Breast epithelium (tissue), 4 donors: Measurements from ENCODE around the gene PPM1M. TPM values are rescaled to one million over a fixed set of nuclear protein-coding genes. Genes with fewer than 3 reads are reported as not detected.

Source experiments
- DNase-seq, 2 donors: peaks; one replicate each; pipeline ENCODE4 v3.0.0-alpha.2; 2019; ENCODE audit warnings: low spot score in 2 of 2
- H3K27ac ChIP-seq, 2 donors: fragments of 200-600 bp; sonication (generic) in 1 of 2; one replicate each; pipeline ENCODE4 v1.5.1; 2016 to 2019; ENCODE audit warnings: mild to moderate bottlenecking in 1 of 2
- H3K27me3 ChIP-seq, 2 donors: fragments of 200-600 bp; sonication (generic) in 1 of 2; one replicate each; pipeline versions ENCODE4 v1.5.1 to v1.6.0; 2017 to 2019; ENCODE audit warnings: control low read depth in 1 of 2, mild to moderate bottlenecking in 1 of 2
- H3K36me3 ChIP-seq: fragments of 200-600 bp; one replicate; pipeline ENCODE4 v1.5.1; 2019
- H3K4me1 ChIP-seq, 2 donors: fragments of 200-600 bp; sonication (generic); one replicate each; pipeline ENCODE4 v1.5.1; 2016 to 2019; ENCODE audit warnings: control low read depth in 1 of 2
- H3K4me3 ChIP-seq, 3 donors: fragments of 200-600 bp; sonication (generic); 1 replicate in 2 of 3; 2 replicates in 1 of 3; pipeline ENCODE4 v1.5.1; 2016 to 2019; ENCODE audit warnings: mild to moderate bottlenecking in 3 of 3, moderate library complexity in 2 of 3
- H3K9me3 ChIP-seq, 2 donors: fragments of 200-600 bp; sonication (generic) in 1 of 2; one replicate each; pipeline ENCODE4 v1.5.1; 2016 to 2019; ENCODE audit warnings: control low read depth in 1 of 2
- POLR2A ChIP-seq: fragments of 450-650 bp; IDR thresholded peaks from one replicate; pipeline ENCODE4 v1.6.1; 2016; ENCODE audit warnings: antibody characterized with exemption, mild to moderate bottlenecking, moderate library complexity
- POLR2AphosphoS5 ChIP-seq, 3 donors: sonication (generic); formaldehyde crosslinking; IDR thresholded peaks; one replicate each; pipeline ENCODE4 v1.6.1; 2017; ENCODE audit warnings: antibody characterized with exemption in 3 of 3
- intact Hi-C: fragments of 100-400 bp; cut with DNase I; formaldehyde crosslinking; loops from one replicate; pipeline ENCODE4 v1.15.1; 2023; ENCODE audit warnings: low total_unique reads
- total RNA-seq, 3 donors: library from RNA; depleted of rRNA; stranded (reverse); fragments of >200 nt; gene quantifications; one replicate each; pipeline ENCODE4 v1.1.0, GENCODE V29; 2016
- TF ChIP-seq, protein P1 (sequence below), 3 donors: fragments of 450-650 bp; IDR thresholded peaks; one replicate each; pipeline ENCODE4 v1.5.1; 2016 to 2017; ENCODE audit warnings: antibody characterized with exemption in 3 of 3, mild to moderate bottlenecking in 3 of 3, moderate library complexity in 3 of 3

Gene PPM1M
- total RNA-seq, 3 donors from 2014 or later, result 15.4 to 31.2 (median 20.2) TPM

DNA sequence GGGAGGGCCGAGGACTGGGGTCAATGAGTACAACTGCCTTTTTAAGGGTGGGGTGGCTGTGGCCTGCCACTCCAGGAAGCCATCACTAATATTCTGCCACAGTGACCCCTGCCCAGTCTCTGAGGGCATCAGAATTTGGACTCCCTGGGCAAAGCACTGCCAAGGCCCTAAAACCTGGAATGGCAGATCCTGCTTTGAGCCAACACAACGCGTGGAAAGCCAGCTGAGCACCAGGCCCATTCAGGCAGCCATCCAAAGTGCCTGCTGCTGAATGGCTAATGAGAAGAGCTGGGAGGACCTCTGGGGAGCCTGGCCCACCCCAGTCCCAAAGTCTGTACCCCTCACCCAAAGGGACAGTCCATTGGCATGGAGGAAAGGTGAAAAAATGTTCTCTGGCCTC, 11.6 kb upstream of the PPM1M start:
- Histone ChIP-seq H3K9me3 (no peaks in the 10 kb centered on the region), H3K27me3 (no peaks in the 10 kb centered on the region), H3K4me3 (no peak overlapping the region), H3K27ac (peak overlapping the region in 1 of 2 donors; percentile 8), H3K4me1 (peaks cover 13 to 15% of the 10 kb centered on the region in 2 donors), H3K36me3 (peaks cover 5% of the 10 kb centered on the region)
- DNase-seq, result no peak
- intact Hi-C loops, result loop anchor here (10.0 kb wide), 1 partner anchor 91 kb away; no protein-coding TSS in a partner anchor
- no peak for TF ChIP-seq POLR2AphosphoS5 (IDR thresholded peaks at IDR 0.05)
- TF ChIP-seq POLR2A, result no peak
- TF ChIP-seq, protein P1, sequence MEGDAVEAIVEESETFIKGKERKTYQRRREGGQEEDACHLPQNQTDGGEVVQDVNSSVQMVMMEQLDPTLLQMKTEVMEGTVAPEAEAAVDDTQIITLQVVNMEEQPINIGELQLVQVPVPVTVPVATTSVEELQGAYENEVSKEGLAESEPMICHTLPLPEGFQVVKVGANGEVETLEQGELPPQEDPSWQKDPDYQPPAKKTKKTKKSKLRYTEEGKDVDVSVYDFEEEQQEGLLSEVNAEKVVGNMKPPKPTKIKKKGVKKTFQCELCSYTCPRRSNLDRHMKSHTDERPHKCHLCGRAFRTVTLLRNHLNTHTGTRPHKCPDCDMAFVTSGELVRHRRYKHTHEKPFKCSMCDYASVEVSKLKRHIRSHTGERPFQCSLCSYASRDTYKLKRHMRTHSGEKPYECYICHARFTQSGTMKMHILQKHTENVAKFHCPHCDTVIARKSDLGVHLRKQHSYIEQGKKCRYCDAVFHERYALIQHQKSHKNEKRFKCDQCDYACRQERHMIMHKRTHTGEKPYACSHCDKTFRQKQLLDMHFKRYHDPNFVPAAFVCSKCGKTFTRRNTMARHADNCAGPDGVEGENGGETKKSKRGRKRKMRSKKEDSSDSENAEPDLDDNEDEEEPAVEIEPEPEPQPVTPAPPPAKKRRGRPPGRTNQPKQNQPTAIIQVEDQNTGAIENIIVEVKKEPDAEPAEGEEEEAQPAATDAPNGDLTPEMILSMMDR (IDR thresholded peaks at IDR 0.05), result no peak

DNA sequence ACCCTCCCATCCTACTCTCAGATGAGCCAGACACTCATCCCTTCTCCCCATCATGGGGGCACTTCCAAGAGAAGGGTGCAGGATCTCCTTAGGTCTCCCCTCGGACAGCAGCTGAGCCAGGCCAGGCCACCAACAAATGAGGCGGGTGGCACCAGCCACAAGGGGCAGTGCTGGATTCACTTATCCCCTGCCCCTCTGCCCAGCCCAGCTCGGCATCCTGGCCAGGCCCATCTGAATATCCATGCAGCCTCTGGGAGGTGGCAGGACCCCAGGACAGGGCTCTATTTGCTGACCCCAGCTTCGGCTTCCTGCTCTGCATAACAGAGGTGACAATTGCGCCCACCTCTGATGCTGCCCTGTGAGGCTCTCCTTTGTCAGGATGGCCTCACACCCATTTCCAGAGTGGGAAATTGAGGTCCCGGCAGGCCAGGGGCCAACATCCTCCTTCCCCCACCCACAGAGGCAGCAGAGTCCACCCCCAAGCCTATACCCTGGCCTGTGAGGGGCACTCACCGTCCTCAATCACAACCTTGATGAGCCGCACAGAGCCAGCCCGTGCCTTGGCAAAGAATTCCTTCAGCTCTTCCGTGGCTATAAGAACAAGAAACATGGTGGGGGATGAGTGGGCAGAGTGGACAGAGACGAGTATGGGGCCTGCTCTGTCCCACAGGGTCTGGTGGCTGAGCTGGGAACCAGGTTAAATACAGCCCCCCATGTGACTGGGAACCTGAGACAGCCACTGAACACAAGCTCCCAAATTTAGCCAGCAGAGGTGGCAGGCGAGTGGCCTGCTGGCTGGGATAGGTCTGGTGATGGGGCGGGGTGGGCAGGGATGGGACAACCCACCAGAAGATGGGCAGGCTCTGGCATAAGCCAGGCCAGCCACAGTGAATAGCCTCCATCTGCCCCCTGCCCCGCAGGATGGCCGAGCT, 10.8 kb upstream of the PPM1M start:
- H3K4me1 ChIP-seq, result peaks cover 13 to 15% of the 10 kb centered on the region in 2 donors

DNA sequence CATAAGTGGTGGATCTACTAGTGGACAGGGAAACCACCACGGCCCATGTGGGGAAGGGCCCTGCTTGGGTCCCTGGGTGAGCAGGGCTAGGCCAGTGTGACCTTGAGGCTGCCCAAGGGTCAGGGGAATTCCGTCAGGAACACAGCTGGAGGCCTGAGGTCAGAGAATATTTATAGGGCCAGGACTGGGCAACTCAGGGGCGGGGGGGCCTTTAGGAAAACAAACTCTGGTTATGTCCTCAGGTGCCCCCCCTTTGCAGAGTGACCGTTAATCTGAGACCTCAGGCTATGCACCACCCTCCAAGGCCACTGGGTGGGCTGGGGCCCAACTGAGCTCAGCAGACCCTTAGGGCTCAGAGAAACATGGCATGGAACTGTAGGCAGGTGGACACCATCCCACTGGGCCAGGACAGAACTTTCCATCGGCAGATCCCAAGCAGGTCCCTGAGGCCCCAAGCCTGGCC, 9.1 kb upstream of the PPM1M start:
- H3K27ac ChIP-seq, result peak overlapping the region; percentile 94 to 95
- H3K36me3 ChIP-seq, result no peaks in the 10 kb centered on the region
- TF ChIP-seq POLR2A (no peak), POLR2AphosphoS5 (IDR thresholded peaks at IDR 0.05) (no peak)
- TF ChIP-seq, protein P1 (IDR thresholded peaks at IDR 0.05), result no peak
- no peaks in the 10 kb centered on the region for H3K9me3 ChIP-seq
- H3K4me3 ChIP-seq, result peak overlapping the region in 1 of 3 donors; percentile 96
- intact Hi-C loops, result loop anchor here (10.0 kb wide), 1 partner anchor 88 kb away; no protein-coding TSS in a partner anchor
- no peak for DNase-seq
- H3K4me1 ChIP-seq, result peaks cover 13 to 15% of the 10 kb centered on the region in 2 donors
- H3K27me3 ChIP-seq, result no peaks in the 10 kb centered on the region

More for the DNA sequence above, 10.8 kb upstream of the PPM1M start:
- peak overlapping the region in 1 of 2 donors; percentile 94 for H3K27ac ChIP-seq
- intact Hi-C loops, result loop anchor here (10.0 kb wide), 1 partner anchor 90 kb away; no protein-coding TSS in a partner anchor
- H3K4me3 ChIP-seq, result no peak overlapping the region
- DNase-seq, result no peak
- no peaks in the 10 kb centered on the region for H3K27me3 ChIP-seq
- no peaks in the 10 kb centered on the region for H3K9me3 ChIP-seq
- no peak for TF ChIP-seq POLR2A
- TF ChIP-seq, protein P1 (IDR thresholded peaks at IDR 0.05), result no peak
- no peak for TF ChIP-seq POLR2AphosphoS5 (IDR thresholded peaks at IDR 0.05)
- H3K36me3 ChIP-seq, result no peaks in the 10 kb centered on the region

DNA sequence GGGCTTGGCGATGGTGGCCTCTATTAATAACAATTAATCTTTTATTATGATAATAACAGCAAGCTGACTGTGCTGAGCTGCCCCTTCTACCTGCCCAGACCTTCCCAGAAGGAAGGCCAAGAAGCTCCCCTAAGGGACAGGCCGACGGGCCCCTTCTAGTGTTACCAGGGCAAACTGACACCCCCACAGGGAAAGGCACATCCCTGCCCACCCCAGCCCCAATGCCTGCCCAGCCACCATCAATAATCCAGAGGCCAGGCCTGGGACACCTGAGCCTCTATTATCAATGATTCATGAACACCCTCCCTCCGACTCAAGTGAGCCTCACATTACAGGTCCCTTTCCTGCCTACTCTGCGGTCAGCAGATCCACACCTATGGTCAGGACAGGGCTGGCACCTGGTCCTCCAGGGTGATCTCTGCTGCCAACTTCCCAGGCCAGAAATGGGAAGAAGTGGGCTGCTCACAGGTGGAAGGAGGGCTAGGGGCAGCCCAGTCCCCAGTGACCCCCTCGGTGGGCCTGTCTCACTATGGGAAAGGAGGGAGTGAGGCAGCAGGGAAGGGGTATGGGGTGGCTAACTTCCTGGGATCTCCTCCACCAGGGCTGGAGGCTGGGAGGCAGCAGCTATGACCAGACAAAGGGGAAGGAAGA, 8.4 kb upstream of the PPM1M start:
- TF ChIP-seq POLR2AphosphoS5 (IDR thresholded peaks at IDR 0.05), result no peak
- no peak for TF ChIP-seq POLR2A
- TF ChIP-seq, protein P1 (IDR thresholded peaks at IDR 0.05), result no peak
- DNase-seq, result no peak
- H3K4me3 ChIP-seq, result peak overlapping the region; percentile 70 to 96 (median 78)
- no peaks in the 10 kb centered on the region for H3K9me3 ChIP-seq
- peaks cover 13 to 15% of the 10 kb centered on the region in 2 donors for H3K4me1 ChIP-seq
- H3K36me3 ChIP-seq, result no peaks in the 10 kb centered on the region
- intact Hi-C loops, result loop anchor here (10.0 kb wide), 1 partner anchor 88 kb away; no protein-coding TSS in a partner anchor
- H3K27ac ChIP-seq, result peak overlapping the region; percentile 94 to 95
- no peaks in the 10 kb centered on the region for H3K27me3 ChIP-seq
